HG02840 (cell line): ENCODE data around the gene POLA2.
A peak's percentile ranks its signal among the peaks of the same experiment; 100 is the strongest.
"Not testable (repeated sequence)": the region's sequence is repeated elsewhere in the genome, so short reads cannot be mapped to it uniquely, and the experiment has no call there.

Experiments
- ATAC-seq: cut with Tn5 transposase; IDR thresholded peaks from one replicate; pipeline ENCODE4 v1.9.1; 2021; ENCODE audit warnings: mild to moderate bottlenecking, moderate library complexity, moderate number of reproducible peaks; ENCODE audit not compliant: unreplicated experiment, low FRiP score

The POLA2 gene

GRCh38 chr11:65261591-65262380 is at the start of gene POLA2:
Gene POLA2 (plus strand): TSS chr11:65261962. CDS start chr11:65262293, 331 bp downstream.
- ATAC-seq = peak; percentile 85

GRCh38 chr11:65212226-65212801 is 49.4 kb upstream of the POLA2 start:
- ATAC-seq = no peak

GRCh38 chr11:65213322-65214211 is 48.2 kb upstream of the POLA2 start:
- ATAC-seq = no peak

GRCh38 chr11:65214212-65214845 is 47.4 kb upstream of the POLA2 start:
- no peak for ATAC-seq

- ATAC-seq = no peak
These were observed 46.2 kb upstream of the POLA2 start for GRCh38 chr11:65215441-65216076.

GRCh38 chr11:65216830-65217229 is 44.9 kb upstream of the POLA2 start:
- no peak for ATAC-seq

GRCh38 chr11:65217441-65218423 is 44.0 kb upstream of the POLA2 start:
- ATAC-seq = no peak

- no peak for ATAC-seq
These were observed 43.3 kb upstream of the POLA2 start for GRCh38 chr11:65218446-65218845.

- no peak for ATAC-seq
These were observed 41.9 kb upstream of the POLA2 start for GRCh38 chr11:65219930-65220213.

GRCh38 chr11:65221026-65221425 is 40.7 kb upstream of the POLA2 start:
- ATAC-seq = no peak

- ATAC-seq = no peak
These were observed 38.8 kb upstream of the POLA2 start for GRCh38 chr11:65223011-65223410.

GRCh38 chr11:65224930-65225278 is 36.9 kb upstream of the POLA2 start:
- no peak for ATAC-seq

- ATAC-seq = no peak
These were observed 36.3 kb upstream of the POLA2 start for GRCh38 chr11:65225279-65226102.

GRCh38 chr11:65226103-65226442 is 35.7 kb upstream of the POLA2 start:
- no peak for ATAC-seq

GRCh38 chr11:65227879-65228278 is 33.9 kb upstream of the POLA2 start:
- ATAC-seq = no peak

- no peak for ATAC-seq
These were observed 25.3 kb upstream of the POLA2 start for GRCh38 chr11:65236194-65237059.

GRCh38 chr11:65238302-65238701 is 23.5 kb upstream of the POLA2 start:
- not testable (repeated sequence) for ATAC-seq

- ATAC-seq = no peak
These were observed 20.6 kb upstream of the POLA2 start for GRCh38 chr11:65241134-65241533.
